ENCODE results near the gene SCN3A.

Gene SCN3A

GRCh38 chr2:165185633-165186032, 18.2 kb downstream of the SCN3A start:
- no peak for DNase-seq

GRCh38 chr2:165182029-165182428, 21.8 kb downstream of the SCN3A start:
- DNase-seq = no peak

GRCh38 chr2:165176780-165177179, 27.1 kb downstream of the SCN3A start:
- DNase-seq = no peak

GRCh38 chr2:165173215-165173614, 30.6 kb downstream of the SCN3A start:
- no peak for DNase-seq

- no peak for DNase-seq
These were observed 39.6 kb downstream of the SCN3A start for GRCh38 chr2:165164201-165164600.

GRCh38 chr2:165163761-165164160, 40.1 kb downstream of the SCN3A start:
- no peak for DNase-seq

- DNase-seq = no peak
These were observed 41.4 kb downstream of the SCN3A start for GRCh38 chr2:165162466-165162865.

GRCh38 chr2:165161510-165161909, 42.3 kb downstream of the SCN3A start:
- DNase-seq = no peak

- no peak for DNase-seq
These were observed 46.7 kb downstream of the SCN3A start for GRCh38 chr2:165157160-165157559.

GRCh38 chr2:165155152-165155551, 48.7 kb downstream of the SCN3A start:
- DNase-seq = no peak

GRCh38 chr2:165149439-165149838, 54.4 kb downstream of the SCN3A start:
- DNase-seq = peak; percentile 18

- no peak for DNase-seq
These were observed 56.4 kb downstream of the SCN3A start for GRCh38 chr2:165147186-165148045.

GRCh38 chr2:165144315-165144714, 59.5 kb downstream of the SCN3A start:
- no peak for DNase-seq

GRCh38 chr2:165141601-165142354, 62.1 kb downstream of the SCN3A start:
- peak; percentile 0 for DNase-seq

- no peak for DNase-seq
These were observed 77.6 kb downstream of the SCN3A start for GRCh38 chr2:165126244-165126643.

- DNase-seq = no peak
These were observed 81.3 kb downstream of the SCN3A start for GRCh38 chr2:165122521-165122920.

- DNase-seq = no peak
These were observed 82.9 kb downstream of the SCN3A start for GRCh38 chr2:165120740-165121467.

GRCh38 chr2:165115258-165115657, 88.6 kb downstream of the SCN3A start:
- no peak for DNase-seq

GRCh38 chr2:165114346-165114939, 89.4 kb downstream of the SCN3A start:
- DNase-seq = no peak

- no peak for DNase-seq
These were observed 90.4 kb downstream of the SCN3A start for GRCh38 chr2:165113414-165113813.

GRCh38 chr2:165112789-165113188, 91.1 kb downstream of the SCN3A start:
- no peak for DNase-seq

- no peak for DNase-seq
These were observed 91.7 kb downstream of the SCN3A start for GRCh38 chr2:165112133-165112573.

GRCh38 chr2:165110394-165110793, 93.5 kb downstream of the SCN3A start:
- no peak for DNase-seq
